Stimulated activated CD8-positive, alpha-beta memory T cell treated with anti-CD3 and anti-CD28 coated beads, Interleukin-7, amount 100 ng/mL, for 4 hours (primary cell): Measurements from ENCODE around the gene ATP6V1G2.

ENCODE experiments used
- DNase-seq, 2 donors: peaks; one replicate each; pipeline ENCODE4 v3.0.0-alpha.2; 2020; ENCODE audit warnings: low read depth in 2 of 2

The ATP6V1G2 gene

GRCh38 chr6:31575952-31576685 lies 29.7 kb upstream of the ATP6V1G2 start:
- DNase-seq: no peak

DNA sequence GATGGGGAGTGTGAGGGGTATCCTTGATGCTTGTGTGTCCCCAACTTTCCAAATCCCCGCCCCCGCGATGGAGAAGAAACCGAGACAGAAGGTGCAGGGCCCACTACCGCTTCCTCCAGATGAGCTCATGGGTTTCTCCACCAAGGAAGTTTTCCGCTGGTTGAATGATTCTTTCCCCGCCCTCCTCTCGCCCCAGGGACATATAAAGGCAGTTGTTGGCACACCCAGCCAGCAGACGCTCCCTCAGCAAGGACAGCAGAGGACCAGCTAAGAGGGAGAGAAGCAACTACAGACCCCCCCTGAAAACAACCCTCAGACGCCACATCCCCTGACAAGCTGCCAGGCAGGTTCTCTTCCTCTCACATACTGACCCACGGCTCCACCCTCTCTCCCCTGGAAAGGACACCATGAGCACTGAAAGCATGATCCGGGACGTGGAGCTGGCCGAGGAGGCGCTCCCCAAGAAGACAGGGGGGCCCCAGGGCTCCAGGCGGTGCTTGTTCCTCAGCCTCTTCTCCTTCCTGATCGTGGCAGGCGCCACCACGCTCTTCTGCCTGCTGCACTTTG lies 29.0 kb upstream of the ATP6V1G2 start, which contains the start of gene TNF:
Gene TNF, plus strand, starts transcription at position 231 of the 567 bp plus-strand sequence. Its CDS starts 177 bp downstream, at position 408.
- DNase-seq: peak; percentile 70 to 82

- no peak for DNase-seq
These were observed 28.0 kb upstream of the ATP6V1G2 start for GRCh38 chr6:31574106-31575061.

- no peak for DNase-seq
These were observed 27.1 kb upstream of the ATP6V1G2 start for GRCh38 chr6:31573239-31574105.

DNA sequence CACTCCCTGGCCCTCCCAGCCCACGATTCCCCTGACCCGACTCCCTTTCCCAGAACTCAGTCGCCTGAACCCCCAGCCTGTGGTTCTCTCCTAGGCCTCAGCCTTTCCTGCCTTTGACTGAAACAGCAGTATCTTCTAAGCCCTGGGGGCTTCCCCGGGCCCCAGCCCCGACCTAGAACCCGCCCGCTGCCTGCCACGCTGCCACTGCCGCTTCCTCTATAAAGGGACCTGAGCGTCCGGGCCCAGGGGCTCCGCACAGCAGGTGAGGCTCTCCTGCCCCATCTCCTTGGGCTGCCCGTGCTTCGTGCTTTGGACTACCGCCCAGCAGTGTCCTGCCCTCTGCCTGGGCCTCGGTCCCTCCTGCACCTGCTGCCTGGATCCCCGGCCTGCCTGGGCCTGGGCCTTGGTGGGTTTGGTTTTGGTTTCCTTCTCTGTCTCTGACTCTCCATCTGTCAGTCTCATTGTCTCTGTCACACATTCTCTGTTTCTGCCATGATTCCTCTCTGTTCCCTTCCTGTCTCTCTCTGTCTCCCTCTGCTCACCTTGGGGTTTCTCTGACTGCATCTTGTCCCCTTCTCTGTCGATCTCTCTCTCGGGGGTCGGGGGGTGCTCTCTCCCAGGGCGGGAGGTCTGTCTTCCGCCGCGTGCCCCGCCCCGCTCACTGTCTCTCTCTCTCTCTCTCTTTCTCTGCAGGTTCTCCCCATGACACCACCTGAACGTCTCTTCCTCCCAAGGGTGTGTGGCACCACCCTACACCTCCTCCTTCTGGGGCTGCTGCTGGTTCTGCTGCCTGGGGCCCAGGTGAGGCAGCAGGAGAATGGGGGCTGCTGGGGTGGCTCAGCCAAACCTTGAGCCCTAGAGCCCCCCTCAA lies 25.9 kb upstream of the ATP6V1G2 start, which contains the start of gene LTA:
Gene LTA, plus strand, starts transcription at position 249 of the 871 bp plus-strand sequence. Its CDS starts 454 bp downstream, at position 703.
- peak; percentile 74 to 77 for DNase-seq

DNA sequence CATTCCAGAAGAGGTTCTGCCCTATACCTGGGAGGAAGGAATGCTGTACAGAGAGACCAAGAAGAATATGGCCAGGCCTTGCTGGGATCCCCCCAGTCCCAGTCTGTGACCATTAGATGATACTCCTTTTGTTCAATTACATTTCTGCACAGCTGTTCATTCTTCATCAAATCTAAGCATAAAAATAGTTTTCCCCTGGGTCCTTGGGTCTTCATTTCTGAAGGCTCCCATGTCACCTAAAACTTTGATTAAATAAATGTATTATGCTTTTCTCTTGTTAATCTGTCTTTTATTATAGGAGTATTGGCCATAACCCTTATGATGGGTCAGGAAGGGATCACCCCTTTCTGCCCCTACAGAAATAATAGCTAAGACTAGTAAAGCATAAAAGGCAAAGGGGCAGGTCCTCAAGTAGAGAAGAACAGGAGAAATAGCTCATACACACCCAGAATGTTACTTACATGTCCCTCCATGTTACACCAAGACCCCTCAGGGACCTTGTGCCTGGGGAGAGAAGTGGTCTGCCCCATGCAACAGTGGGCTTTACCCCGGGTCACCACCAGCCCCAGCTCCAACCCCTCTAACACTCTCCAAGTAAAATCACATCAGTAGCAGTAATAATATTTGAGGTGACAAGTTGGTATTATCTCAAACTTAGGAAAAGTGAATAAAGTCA lies 23.6 kb upstream of the ATP6V1G2 start:
- no peak for DNase-seq

GRCh38 chr6:31568537-31568961 lies 22.1 kb upstream of the ATP6V1G2 start:
- peak in 1 of 2 donors; percentile 75 for DNase-seq

DNA sequence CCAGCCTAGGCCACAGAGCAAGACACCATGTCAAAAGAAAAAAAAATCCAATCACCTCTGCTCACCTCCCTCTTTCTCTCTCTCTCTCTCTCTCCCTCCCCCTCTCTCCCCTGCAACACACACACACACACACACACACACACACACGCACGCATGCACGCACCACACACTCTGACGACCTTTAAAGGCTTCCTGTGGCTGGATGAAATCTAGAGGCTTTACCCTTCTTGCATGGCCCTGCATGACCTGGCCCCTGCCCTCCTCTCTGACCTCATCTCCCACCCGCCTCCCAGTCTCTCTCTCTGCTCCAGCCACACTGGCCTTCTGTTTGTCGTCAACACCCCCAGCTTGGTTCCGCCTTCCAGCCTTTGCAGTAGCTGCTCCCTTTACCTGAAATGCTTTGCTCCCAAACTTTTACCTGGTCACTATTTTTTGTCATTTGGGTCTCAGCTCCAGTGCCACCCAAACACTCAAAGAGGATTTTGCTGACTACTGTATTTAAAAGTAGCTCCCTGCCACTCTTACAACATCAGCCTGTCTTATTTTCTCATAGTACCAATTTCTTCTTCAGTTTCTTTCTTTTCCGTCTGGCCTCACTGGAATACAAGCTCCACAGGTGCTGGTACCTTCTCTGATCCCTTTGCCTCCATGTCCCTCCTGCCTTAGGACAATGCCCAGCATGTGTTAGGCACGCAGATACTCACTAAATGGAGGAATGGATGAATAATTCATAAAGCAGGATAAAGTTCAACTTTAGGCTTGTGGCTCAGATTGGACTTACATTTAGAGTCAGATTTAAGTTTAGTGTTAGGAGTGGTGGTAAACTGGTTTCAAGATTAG lies 21.3 kb upstream of the ATP6V1G2 start:
- no peak for DNase-seq

DNA sequence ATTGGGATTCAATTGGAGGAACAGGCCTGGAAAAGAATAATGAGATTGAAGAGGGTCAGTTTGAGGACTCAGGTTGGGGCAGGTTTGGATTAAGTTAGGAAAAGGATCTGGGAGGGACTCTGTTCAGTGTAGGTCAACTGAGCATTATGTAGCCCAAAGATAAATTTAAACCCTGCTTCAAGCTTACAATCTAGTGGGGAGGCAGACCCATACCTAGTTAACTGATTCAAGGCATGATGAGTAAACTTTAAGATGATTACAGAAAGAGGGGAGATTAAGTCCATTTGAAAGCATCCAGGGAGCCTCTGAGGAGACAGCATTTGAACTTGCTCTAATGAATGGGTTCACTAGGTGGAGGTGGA lies 14.3 kb upstream of the ATP6V1G2 start:
- no peak for DNase-seq

DNA sequence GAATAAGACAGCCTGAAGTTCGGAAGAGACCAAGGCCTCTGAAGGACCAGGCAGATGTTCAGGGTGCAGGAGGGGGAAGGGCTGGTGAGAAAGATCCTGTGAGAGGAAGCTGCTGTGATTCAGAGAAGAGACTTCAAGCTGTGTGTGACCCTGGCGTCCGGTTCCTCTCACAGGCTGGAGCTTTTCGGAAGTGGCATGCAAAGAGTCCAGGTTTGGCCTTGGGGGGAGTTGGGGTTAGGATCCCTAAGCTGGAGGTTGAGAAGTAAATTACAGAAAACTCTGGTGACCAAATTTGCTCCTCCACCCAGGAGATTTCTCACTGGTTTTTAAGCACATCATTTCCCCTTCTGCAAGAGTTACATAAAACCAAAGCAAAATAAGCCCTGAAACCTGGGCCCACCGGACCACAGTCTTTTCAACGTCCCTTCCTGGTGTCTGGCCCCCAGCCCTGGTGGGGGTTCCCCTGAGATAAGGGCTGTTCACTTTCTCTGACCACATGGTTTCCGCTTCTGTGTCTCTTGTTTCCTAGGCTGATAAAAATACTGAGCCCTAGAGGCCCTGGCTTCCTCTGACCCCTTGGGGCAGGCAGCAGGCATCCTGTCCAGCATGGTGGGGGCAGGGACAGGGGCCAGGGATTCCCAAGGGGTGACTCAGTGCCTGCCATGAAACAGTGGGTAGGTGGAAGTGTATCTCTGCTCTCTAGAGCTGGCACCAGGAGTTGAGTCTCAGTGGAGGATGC lies 13.7 kb upstream of the ATP6V1G2 start:
- DNase-seq: no peak

- DNase-seq: no peak
These were observed 13.2 kb upstream of the ATP6V1G2 start for GRCh38 chr6:31559606-31559957.

- DNase-seq: peak; percentile 70 to 73
These were observed 12.5 kb upstream of the ATP6V1G2 start for GRCh38 chr6:31558631-31559500.

DNA sequence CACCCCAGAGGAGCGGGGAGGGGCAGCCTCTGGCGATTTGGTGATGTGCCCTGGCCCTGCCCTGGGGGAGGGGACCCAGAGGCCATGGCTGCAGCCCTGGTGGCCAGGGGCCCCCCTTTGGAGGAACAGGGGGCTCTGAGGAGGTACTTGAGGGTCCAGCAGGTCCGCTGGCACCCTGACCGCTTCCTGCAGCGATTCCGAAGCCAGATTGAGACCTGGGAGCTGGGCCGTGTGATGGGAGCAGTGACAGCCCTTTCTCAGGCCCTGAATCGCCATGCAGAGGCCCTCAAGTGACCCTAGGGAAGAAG lies 11.9 kb upstream of the ATP6V1G2 start:
- DNase-seq: no peak

DNA sequence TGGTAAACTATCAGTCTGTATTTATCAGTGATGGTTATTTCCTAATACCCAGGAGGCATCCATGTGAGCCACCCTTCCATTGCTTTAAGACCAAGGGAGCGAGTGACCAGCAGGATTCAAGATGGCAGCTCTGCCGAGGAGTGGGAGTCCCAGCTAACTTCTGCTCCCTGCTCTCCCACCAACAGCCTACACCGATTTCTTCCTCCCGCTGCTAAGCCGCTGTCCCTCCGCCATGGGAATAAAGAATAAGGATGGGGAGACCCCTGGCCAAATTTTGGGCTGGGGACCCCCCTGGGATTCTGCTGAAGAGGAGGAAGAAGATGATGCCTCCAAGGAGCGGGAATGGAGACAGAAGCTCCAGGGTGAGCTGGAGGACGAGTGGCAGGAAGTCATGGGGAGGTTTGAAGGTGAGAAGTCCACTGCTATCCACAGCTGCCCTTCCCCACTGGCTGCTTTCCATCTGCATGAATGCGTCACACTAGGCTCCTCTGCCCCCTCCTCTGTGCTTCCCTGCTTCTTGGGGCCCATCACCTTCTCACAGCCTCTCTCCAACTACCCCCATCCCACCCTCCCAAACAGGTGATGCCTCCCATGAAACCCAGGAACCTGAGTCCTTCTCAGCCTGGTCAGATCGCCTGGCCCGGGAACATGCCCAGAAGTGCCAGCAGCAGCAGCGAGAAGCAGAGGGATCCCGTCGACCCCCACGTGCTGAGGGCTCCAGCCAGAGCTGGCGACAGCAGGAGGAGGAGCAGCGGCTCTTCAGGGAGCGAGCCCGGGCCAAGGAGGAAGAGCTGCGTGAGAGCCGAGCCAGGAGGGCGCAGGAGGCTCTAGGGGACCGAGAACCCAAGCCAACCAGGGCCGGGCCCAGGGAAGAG lies 11.3 kb upstream of the ATP6V1G2 start:
- no peak for DNase-seq

DNA sequence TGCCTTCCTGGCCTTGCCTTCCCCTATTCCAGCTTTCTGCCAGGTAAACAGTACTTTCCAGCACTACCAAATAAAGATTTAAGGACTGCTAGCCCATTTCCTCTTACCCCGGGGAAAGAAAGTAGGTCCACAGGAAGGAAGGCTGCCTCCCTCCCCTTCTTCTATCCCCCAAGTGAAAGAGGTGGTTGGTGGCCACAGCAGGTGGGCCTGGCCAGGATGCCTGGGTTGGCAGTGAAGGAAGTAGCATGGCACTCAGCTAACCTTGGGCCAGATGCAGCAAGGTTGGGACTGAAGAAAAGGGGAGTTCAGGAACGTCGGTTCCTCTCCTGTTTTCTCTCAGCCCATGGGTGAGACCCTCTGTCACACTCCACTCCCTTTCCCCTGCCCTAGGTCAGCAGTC lies 9.9 kb upstream of the ATP6V1G2 start:
- DNase-seq: no peak

DNA sequence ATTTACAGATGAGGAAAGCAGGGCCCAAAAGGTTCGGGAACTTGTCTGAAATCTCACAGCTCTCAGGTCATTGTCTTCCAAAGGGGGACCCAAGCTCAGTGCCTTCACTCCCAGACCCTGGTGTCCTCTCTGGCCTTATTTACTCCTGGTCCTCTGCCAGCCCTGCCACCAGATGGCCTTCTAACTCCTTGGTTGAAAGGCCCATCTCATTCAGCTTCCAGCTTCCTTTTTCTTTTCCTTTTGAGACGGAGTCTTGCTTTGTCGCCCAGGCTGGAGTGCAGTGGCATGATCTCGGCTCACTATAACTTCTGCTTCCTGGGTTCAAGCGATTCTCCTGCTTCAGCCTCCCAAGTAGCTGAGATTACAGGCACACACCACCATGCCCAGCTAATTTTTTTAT lies 5.0 kb upstream of the ATP6V1G2 start:
- DNase-seq: peak in 1 of 2 donors; percentile 45

DNA sequence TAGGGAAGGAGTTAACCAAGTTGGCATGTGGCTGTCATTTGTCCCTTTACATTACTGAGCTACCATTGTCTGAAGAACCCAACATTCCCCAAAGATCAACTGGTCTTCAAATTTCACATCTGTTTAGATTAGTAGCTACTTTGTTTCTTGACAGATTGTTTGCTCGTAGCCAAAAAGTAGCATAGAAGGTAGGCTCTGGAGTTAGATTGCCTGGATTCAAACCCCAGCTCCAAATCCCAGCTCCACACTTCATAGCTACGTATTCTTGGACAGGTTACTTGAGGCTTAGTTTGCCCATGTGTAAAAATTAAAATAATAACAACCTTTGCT lies 2.1 kb upstream of the ATP6V1G2 start:
- DNase-seq: no peak
